Activated CD8-positive, alpha-beta memory T cell treated with anti-CD3 and anti-CD28 coated beads, Interleukin-2, amount 50 U/mL, for 1 hour (primary cell): Measurements from ENCODE around the gene ITPKA.

Experiments used
- DNase-seq: peaks from one replicate; pipeline ENCODE4 v3.0.0-alpha.2; 2020; ENCODE audit errors: extremely low read depth

Gene ITPKA

GRCh38 chr15:41511331-41511898 lies 17.7 kb downstream of the ITPKA start:
- no peak for DNase-seq

GRCh38 chr15:41511899-41512369 lies 18.3 kb downstream of the ITPKA start:
- no peak for DNase-seq

GRCh38 chr15:41512512-41512939 lies 18.9 kb downstream of the ITPKA start:
- no peak for DNase-seq

DNA sequence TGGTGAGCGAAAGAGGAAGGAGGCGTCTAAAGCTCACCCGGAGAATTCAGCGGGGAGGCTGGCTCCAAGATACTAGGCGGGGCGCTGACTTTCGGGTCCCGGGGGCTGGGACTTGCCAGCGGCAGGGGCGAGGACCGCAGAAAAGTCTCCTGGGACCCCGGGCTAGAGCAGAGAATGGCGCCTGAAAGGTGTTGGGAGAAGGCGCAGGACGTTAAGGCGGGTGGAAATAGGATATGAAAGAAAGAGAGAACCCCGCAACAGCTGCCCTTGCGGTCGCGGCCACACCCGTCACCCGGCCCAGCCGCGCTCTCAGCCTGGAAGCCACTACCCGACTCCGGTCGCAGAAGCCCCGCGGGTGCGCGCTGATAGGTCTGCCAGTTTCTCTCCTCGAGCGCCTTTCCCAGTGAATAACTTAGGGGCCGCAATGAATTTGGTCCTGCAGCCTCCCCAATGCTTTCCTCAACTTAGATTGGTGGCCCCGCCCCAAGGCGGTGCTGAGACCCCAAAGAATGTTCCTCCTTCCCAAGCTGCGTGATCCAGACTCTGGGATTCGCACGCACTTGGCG lies 19.3 kb downstream of the ITPKA start:
- DNase-seq = no peak

DNA sequence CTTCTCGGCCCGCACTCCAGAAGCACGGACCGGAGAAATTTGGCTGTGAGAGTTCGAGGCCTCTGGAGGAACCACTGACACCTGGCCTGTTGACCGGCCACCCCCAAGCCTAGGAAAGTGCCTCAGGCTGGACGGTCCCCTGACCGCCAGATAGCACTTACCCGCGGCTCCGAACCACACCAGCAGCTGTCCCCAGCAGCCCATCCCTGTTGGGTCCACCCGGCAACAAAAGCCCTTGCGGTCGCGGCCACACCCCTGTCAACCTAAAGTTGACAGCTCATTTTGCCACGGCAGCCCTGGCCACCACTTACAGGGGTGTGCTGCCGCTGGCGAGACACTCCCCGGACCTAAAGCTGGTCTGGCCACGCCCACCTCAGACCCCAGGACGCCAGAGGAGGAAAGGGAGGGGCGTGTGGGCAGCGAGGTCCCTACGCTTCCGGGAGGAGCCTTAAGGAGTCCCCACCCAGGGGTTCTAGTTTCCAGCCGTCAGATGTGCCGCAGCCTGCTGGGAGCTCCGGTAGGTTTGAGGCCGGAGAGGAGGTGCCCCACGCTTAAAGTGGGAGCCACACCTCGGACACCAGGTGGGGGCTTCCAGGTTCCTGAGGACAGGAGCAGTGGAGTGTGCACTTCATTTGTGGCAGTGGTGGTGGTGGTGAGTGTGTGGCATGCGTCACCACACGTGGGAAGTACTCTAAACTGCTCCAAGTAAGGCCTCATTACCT lies 20.0 kb downstream of the ITPKA start, which contains the start of gene LTK:
LTK (minus strand) TSS at position 322 of the 722 bp plus-strand sequence; CDS start at position 204, 118 bp downstream.
- DNase-seq = no peak

DNA sequence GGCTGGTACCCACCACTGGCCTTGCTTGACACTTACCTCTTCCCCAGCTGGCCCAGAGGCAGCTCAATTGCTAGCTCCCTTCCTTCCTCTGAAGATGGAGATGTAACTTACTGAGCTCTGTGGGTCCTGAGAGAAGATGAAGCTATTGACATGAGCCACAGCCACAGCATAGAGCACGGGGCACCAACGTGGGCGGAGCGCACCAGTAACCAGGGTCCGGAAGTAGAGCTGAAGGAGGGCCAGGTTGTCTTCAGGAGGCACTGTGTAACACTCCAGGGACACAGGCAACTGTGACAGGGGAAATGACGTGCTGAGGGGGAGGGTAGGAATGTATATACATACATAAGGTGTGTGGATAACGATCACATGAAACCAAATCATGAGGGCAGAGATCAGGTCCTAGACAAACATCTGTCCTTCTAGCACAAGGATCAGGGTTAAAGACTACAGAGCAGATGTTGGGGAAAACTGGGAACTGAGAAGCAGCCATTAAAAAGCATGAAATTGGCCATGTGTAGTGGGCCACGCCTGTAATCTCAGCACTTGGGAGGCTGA lies 24.3 kb downstream of the ITPKA start:
- no peak for DNase-seq

- no peak for DNase-seq
Observed at GRCh38 chr15:41520636-41521035, 27.0 kb downstream of the ITPKA start.

GRCh38 chr15:41521614-41522013 lies 27.9 kb downstream of the ITPKA start:
- no peak for DNase-seq

DNA sequence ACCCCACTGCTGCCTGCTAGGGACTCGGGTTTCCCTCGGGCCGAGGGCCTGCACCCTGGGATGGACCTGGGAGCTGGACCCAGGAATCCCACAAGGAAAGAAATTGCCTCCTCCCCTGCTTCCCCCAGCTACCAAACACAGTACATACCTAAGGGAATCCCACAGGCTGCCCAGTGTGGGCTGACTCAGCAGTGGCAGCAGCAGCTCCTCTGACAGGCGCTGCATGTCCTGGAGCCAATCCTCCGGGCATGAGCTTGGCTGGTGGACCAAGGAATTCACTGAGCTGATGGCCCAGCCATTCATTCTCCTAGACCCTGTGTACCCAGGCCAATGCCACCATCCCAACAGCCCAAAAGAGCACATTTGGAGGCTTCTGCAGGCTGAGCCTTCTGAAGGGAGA lies 29.4 kb downstream of the ITPKA start:
- DNase-seq = no peak

GRCh38 chr15:41530363-41530956 lies 36.8 kb downstream of the ITPKA start:
- DNase-seq = no peak

DNA sequence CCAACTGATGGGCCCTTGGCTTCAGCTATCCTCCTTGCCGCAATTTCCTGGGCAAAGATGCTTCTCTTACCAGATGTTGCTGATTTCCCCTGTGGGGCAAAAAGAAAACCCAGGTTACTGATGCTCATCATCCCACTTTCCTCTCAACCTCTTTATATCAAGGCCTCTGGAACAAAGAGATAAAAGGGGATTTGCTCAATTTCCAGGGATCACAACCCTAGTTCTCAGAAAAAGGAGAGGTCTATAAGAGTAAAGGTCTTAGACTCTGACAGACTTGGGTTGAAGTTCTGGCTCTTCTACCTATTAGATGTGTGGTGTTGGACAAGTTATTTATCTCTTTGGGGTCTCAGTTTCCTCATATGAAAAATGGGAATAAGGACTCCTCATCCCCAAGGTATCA lies 41.9 kb downstream of the ITPKA start:
- DNase-seq = no peak

- DNase-seq = no peak
Observed at GRCh38 chr15:41536866-41537265, 43.2 kb downstream of the ITPKA start.

DNA sequence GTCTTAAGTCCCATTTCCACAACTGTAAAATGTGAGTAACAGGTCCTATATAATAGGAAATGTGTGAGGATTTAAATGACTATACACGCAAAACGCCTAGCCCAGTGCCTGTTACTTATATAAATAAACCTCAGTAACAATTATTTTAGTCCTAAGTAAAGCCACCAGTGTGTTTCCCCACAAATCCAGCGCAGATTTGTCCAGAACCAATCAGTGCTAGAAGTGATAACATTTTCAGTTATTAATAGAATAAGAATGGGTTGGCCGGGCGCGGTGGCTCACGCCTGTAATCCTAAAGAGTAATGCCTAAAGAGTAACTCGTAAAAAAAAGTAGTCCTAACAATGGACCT lies 49.8 kb downstream of the ITPKA start:
- no peak for DNase-seq

- no peak for DNase-seq
Observed at GRCh38 chr15:41544650-41545015, 51.0 kb downstream of the ITPKA start.

GRCh38 chr15:41545218-41545617 lies 51.5 kb downstream of the ITPKA start:
- no peak for DNase-seq

DNA sequence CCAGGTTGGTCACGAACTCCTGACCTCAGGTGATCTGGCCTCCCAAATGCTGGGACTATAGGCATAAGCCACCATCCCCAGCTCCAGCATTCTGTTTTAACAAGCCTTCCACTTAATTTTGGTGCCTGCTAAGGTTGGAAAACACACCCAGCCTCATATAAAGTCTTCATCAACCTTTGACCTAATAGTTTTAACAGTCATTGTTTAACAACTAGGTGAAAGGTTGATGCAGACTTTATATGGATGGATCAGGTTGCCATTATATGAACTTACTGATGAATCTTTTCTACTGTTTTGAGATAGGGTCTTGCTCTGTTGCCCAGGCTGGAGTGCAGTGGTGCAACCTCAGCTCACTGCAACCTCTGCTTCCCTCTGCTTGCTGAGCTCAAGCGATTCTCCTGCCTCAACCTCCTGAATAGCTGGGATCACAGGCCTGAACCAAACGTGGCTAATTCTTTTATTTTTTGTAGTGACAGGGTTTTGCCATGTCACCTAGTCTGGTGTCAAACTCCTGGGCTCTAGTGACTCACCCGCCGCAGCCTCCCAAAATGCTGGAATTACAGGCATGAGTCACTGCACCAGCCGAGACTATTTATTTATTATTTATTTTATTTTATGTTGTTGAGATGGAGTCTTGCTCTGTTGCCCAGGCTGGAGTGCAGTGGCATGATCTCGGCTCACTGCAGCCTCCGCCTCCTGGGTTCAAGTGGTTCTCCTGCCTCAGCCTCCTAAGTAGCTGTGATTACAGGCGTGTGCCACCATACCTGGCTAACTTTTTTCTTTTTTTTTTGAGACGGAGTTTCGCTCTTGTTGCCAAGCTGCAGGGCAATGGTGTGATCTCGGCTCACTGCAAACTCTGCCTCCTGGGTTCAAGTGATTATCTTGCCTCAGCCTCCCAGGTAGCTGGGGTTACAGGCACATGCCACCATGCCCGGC lies 53.4 kb downstream of the ITPKA start:
- no peak for DNase-seq

- no peak for DNase-seq
Observed at GRCh38 chr15:41550066-41550775, 56.5 kb downstream of the ITPKA start.
